ENCODE results near the gene CRYGC.

Gene CRYGC

DNA sequence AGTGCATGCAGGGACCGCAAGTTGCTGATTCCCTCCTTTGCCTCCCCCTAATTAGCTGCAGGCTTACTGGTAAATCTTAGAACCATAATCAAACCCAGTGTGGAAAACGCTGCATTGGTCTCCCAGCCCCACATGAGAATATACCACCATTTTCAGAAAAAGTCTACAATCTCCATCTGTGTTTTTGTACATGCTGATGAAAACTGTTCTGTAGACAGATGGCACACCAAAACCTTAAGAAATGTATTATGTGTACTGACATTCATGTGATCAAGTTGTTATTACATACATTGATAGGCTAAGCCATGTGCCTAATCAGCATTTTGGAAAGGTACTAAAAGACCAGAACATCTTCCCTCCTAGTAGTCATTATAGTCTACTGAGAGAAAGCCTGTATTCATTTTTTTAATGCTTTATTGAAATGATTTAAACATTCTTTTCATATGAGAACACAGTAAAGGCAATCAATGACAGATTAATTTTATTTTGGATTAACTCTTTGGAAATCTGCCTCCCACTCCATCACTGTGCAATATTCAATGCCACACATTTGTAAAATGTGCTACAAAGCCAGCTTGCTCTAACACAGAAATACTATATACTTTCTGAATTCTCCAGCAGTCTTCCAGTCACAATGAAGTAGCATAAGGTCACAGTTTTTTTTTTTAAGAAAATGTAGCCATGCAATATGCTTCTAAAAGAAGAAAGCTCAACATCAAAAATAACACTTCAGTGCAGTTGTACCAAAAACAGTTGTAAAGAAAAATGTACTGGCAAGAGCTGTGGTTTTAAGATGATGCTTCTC is 35.5 kb upstream of the CRYGC start:
- H3K27ac ChIP-seq, result no peak overlapping the region
- POLR2A ChIA-PET (ENCODE audit: low non-redundant PET), result no interaction called here
- no peak for DNase-seq (ENCODE audit: low spot score)
- CTCF ChIA-PET, result interaction anchor here (0.6 to 1.7 kb wide), 3 partner anchors 10 to 192 kb away, joined by 3 to 6 read pairs (median 3); no protein-coding TSS in a partner anchor
- TF ChIP-seq, protein P1, sequence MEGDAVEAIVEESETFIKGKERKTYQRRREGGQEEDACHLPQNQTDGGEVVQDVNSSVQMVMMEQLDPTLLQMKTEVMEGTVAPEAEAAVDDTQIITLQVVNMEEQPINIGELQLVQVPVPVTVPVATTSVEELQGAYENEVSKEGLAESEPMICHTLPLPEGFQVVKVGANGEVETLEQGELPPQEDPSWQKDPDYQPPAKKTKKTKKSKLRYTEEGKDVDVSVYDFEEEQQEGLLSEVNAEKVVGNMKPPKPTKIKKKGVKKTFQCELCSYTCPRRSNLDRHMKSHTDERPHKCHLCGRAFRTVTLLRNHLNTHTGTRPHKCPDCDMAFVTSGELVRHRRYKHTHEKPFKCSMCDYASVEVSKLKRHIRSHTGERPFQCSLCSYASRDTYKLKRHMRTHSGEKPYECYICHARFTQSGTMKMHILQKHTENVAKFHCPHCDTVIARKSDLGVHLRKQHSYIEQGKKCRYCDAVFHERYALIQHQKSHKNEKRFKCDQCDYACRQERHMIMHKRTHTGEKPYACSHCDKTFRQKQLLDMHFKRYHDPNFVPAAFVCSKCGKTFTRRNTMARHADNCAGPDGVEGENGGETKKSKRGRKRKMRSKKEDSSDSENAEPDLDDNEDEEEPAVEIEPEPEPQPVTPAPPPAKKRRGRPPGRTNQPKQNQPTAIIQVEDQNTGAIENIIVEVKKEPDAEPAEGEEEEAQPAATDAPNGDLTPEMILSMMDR (conservative IDR thresholded peaks at IDR 0.05; ENCODE audit: low read depth), result no peak

DNA sequence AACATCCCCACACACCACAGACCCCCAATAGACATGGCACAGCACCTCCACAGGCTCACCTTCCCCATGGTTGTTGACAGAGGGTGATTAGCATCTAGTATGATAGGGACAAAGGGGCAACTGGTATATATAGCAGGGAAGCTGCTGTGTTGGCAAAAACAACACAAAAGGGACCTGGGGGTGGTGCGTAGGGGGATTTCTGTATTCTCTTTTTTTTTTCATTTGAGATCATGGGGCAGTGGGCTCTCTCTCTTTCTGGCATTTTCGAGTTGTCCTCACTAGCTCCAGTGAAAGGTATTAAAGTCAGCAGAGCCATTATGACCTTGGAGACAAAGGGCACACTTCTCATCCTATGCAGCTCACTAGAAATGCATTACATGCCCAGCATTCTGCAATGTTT is 33.9 kb upstream of the CRYGC start, which contains the start of gene CRYGA:
CRYGA (minus strand) TSS at position 101 of the 400 bp plus-strand sequence; CDS start at position 68, 33 bp downstream.
- H3K27ac ChIP-seq, result no peak within 1 kb of the TSS
- TF ChIP-seq, protein P1 (conservative IDR thresholded peaks at IDR 0.05; ENCODE audit: low read depth), result no peak
- no peak for DNase-seq (ENCODE audit: low spot score)
- ChIA-PET CTCF (no interaction called here), POLR2A (ENCODE audit: low non-redundant PET) (no interaction called here)

DNA sequence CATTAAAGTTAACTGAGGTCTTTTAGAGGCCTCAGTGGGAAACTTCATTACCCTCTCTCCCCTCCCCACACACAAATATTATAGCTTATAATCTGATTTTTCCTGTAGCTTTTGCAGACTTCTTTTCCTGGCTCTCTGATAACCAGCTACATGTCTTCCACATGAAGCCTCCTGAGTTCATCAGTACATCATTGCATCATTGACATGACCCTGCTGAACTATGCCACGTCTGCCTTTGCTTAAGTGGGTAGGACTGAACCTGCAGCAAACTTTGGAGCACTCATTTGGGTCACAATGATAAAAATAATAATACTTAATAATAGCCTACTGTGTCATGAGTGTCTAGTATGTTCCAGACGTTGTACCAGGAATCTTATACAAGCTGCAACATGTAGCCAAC is 26.8 kb upstream of the CRYGC start:
- CTCF ChIA-PET, result interaction anchor here (0.5 to 0.7 kb wide), 2 partner anchors 13 to 95 kb away, joined by 3 to 6 read pairs; no protein-coding TSS in a partner anchor
- DNase-seq (ENCODE audit: low spot score), result no peak
- H3K27ac ChIP-seq, result no peak overlapping the region
- POLR2A ChIA-PET (ENCODE audit: low non-redundant PET), result no interaction called here
- TF ChIP-seq, protein P1 (conservative IDR thresholded peaks at IDR 0.05; ENCODE audit: low read depth), result no peak

DNA sequence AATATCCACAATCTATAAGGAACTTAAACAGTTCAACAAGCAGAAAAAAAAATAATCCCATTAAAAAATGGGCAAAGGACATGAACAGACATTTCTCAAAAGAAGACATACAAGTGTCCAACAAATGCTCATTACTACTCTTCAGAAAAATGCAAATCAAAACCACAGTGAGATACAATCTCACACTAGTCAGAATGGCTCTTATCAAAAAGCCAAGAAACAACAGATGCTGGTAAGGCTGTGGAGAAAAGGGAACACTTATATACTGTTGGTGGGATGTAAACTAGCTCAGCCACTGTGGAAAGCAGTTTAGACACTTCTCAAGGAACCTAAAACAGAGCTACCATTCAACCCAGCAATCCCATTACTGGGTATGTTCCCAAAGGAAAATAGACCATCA is 23.5 kb upstream of the CRYGC start:
- POLR2A ChIA-PET (ENCODE audit: low non-redundant PET), result no interaction called here
- CTCF ChIA-PET, result interaction anchor here (0.7 kb wide), 1 partner anchor 97 kb away, joined by 3 read pairs; no protein-coding TSS in a partner anchor
- H3K27ac ChIP-seq, result no peak overlapping the region
- TF ChIP-seq, protein P1 (conservative IDR thresholded peaks at IDR 0.05; ENCODE audit: low read depth), result no peak
- DNase-seq (ENCODE audit: low spot score), result no peak

DNA sequence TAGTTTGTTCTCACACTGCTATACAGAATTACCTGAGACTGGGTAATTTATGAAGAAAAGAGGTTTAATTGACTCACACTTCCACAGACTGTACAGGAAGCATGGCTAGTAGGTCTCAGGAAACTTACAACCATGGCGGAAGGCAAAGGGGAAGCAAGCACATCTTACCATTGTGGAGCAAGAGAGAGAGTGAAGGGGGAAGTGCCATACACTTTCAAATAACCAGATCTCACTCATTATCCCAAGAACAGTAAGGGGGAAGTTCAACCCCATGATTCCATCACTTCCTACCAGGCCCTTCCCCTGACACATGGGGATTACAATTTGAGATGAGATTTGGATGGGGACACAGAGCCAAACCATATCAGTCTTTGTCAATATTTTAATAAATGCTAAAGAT is 21.3 kb upstream of the CRYGC start:
- POLR2A ChIA-PET (ENCODE audit: low non-redundant PET), result no interaction called here
- CTCF ChIA-PET, result no interaction called here
- no peak overlapping the region for H3K27ac ChIP-seq
- TF ChIP-seq, protein P1 (conservative IDR thresholded peaks at IDR 0.05; ENCODE audit: low read depth), result no peak
- no peak for DNase-seq (ENCODE audit: low spot score)

DNA sequence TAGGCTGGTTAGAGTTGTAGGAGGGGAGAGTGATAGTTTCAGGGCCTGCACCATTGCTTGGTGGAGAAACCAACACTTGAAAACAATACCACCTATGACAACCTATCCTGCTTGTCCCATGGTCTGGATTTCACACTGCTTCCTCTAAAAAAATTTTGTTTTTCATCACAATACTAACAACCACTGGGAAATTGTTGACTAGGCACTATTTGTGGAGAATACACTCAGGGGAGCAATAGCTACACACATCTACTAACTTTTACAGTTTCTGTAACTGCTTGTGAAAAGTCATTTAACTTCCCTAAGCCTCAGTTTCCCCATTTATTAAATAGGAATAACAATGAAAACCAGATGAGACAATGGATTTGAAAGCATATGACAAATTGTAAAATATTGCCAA is 20.5 kb upstream of the CRYGC start:
- DNase-seq (ENCODE audit: low spot score), result no peak
- H3K27ac ChIP-seq, result no peak overlapping the region
- POLR2A ChIA-PET (ENCODE audit: low non-redundant PET), result no interaction called here
- TF ChIP-seq, protein P1 (conservative IDR thresholded peaks at IDR 0.05; ENCODE audit: low read depth), result no peak
- CTCF ChIA-PET, result interaction anchor here (0.7 kb wide), 1 partner anchor 249 kb away, joined by 3 read pairs; no protein-coding TSS in a partner anchor

All from RWPE1 (cell line).